Measurements from ENCODE around the gene COX17. TPM values are rescaled to one million over a fixed set of nuclear protein-coding genes. Genes with fewer than 3 reads are reported as not detected.
A peak's percentile ranks its signal among the peaks of the same experiment; 100 is the strongest.

Gene COX17
- total and polyA plus RNA-seq, 2 experiments from 2014 or later: 28.3 to 87.2 TPM

DNA sequence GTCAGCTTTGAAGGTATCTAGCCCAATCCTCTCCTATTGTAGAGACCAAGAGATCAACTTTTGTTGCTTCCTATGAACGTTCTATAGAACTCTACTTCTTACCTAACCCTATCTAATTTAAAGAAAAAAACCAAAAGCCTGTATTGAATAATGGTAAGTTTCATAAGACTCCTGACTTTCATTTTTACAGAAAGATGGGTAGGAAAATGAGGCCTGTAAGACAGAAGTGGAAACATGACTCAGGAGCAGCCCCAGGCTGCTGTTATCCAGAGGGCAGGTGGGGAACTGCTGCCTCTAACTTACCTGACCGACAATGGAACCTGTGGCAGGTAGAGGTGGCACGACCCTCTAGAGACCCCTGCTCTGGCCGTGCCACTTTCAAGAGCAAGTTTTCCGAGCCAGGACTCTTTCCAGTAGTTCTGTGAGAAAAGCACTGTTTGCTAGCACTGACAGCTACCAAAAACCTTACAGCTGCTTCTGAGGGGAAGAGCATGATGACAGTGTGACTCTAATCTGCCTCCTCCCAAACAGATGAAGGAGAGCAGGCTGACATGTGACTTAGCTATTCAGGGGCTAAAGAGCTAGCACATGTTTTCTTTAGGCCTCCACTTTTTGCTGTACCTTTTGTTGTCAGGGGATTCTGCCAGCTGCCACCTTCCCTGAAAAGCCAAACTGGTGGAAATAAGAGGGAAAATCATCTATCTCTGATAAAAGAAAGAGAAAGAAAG is 34.3 kb downstream of the COX17 start:
- no peak for DNase-seq (ENCODE audit: low spot score)
- no peak overlapping the region for H3K4me2 ChIP-seq

DNA sequence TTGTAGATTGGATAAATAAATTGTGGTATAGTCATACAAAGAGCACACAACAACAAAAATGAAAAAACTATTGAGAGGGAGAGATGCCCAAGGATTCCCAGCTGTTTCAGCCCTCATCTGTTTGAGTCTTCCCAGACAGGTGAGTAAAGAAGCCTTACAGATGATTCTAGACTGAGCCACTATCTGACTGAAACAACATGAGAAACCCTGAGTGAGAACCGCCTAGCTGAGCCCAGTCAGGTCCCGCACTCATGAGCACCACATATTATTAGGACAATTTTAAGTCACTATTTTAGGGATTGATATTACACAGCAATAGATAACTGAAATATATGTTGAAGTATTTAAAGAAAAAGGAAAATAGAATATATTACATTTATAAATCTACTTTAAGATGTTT is 35.8 kb downstream of the COX17 start:
- Histone ChIP-seq H4K20me1 (ENCODE audit: insufficient read depth, poor library complexity, severe bottlenecking) (no peaks in the 10 kb centered on the region), H3K4me1 (ENCODE audit: insufficient read depth) (no peaks in the 10 kb centered on the region), H3K36me3 (replicated peaks; ENCODE audit: insufficient read depth, low read depth) (no peaks in the 10 kb centered on the region), H3K4me3 (no peak overlapping the region), H3K9me3 (ENCODE audit: low read depth) (no peaks in the 10 kb centered on the region), H3K9me2 (replicated peaks; ENCODE audit: insufficient read depth) (no peaks in the 10 kb centered on the region), H3K4me2 (no peak overlapping the region), H2AFZ (no peak overlapping the region), H3K27ac (no peak overlapping the region), H3K27me3 (no peaks in the 10 kb centered on the region), H3K79me2 (no peaks in the 10 kb centered on the region)
- 100% methylated on average over 2 of the region's 2 CpGs for WGBS (ENCODE audit: low lambda C conversion rate, missing lambda C conversion rate)
- no peak for DNase-seq (ENCODE audit: low spot score)
- TF ChIP-seq, protein P1, sequence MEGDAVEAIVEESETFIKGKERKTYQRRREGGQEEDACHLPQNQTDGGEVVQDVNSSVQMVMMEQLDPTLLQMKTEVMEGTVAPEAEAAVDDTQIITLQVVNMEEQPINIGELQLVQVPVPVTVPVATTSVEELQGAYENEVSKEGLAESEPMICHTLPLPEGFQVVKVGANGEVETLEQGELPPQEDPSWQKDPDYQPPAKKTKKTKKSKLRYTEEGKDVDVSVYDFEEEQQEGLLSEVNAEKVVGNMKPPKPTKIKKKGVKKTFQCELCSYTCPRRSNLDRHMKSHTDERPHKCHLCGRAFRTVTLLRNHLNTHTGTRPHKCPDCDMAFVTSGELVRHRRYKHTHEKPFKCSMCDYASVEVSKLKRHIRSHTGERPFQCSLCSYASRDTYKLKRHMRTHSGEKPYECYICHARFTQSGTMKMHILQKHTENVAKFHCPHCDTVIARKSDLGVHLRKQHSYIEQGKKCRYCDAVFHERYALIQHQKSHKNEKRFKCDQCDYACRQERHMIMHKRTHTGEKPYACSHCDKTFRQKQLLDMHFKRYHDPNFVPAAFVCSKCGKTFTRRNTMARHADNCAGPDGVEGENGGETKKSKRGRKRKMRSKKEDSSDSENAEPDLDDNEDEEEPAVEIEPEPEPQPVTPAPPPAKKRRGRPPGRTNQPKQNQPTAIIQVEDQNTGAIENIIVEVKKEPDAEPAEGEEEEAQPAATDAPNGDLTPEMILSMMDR (IDR thresholded peaks at IDR 0.05; ENCODE audit: poor library complexity): no peak
- no peak for TF ChIP-seq EZH2phosphoT487 (IDR thresholded peaks at IDR 0.05; ENCODE audit: low read depth, severe bottlenecking, unreplicated experiment)
- no peak for TF ChIP-seq EZH2 (IDR thresholded peaks at IDR 0.05; ENCODE audit: borderline replicate concordance)

More for the DNA sequence above, 34.3 kb downstream of the COX17 start:
- no peaks in the 10 kb centered on the region for H3K9me2 ChIP-seq (replicated peaks; ENCODE audit: insufficient read depth)
- no peaks in the 10 kb centered on the region for H3K79me2 ChIP-seq
- no peak overlapping the region for H3K4me3 ChIP-seq
- H3K9me3 ChIP-seq (ENCODE audit: low read depth): no peaks in the 10 kb centered on the region
- H2AFZ ChIP-seq: no peak overlapping the region
- 69% methylated on average over 5 of the region's 5 CpGs for WGBS (ENCODE audit: low lambda C conversion rate, missing lambda C conversion rate)
- H3K36me3 ChIP-seq (replicated peaks; ENCODE audit: insufficient read depth, low read depth): no peaks in the 10 kb centered on the region
- TF ChIP-seq, protein P1 (IDR thresholded peaks at IDR 0.05; ENCODE audit: poor library complexity): no peak
- TF ChIP-seq EZH2 (IDR thresholded peaks at IDR 0.05; ENCODE audit: borderline replicate concordance) (no peak), EZH2phosphoT487 (IDR thresholded peaks at IDR 0.05; ENCODE audit: low read depth, severe bottlenecking, unreplicated experiment) (no peak)
- H3K4me1 ChIP-seq (ENCODE audit: insufficient read depth): no peaks in the 10 kb centered on the region
- H4K20me1 ChIP-seq (ENCODE audit: insufficient read depth, poor library complexity, severe bottlenecking): no peaks in the 10 kb centered on the region
- peak overlapping the region; percentile 12 for H3K27ac ChIP-seq
- no peaks in the 10 kb centered on the region for H3K27me3 ChIP-seq

DNA sequence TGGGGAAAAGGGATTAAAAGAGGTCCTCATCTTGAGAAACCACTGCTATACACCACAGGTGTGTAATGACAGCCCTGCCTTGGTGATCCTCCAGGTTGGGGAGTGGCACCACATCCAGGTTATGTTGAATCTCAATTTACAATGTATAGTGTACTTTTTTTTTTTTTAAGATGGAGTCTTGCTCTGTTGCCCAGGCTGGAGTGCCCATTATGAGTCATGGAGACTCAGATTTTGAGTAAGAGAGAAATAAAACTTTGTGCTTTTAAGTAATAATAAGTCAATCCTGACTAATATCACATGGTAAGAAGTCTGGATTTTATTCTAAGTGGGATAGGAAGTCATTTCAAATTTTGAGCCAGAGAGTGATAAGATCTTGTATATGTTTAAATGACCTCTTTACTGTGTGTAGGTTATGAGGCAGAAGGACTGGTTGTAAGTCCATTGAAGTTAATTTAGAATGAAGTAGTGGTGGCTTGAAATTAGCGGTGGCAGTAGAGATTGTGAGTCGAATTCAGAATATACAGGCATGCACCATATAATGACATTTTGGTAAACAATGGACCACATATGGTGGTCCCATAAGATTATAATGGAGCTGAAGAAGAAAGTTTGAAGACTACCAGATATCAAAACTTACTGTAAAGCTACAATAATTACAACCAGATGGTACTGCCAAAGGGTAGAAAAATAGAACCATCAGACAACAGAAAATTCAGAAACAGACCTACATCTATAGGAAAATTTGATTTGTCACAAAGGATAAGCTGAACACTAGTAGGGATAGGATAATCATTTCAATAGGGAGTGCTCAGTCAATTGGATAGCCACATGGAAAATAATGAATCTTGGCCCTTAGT is 37.5 kb downstream of the COX17 start:
- WGBS (ENCODE audit: low lambda C conversion rate, missing lambda C conversion rate): 69% methylated on average over 2 of the region's 2 CpGs
- Histone ChIP-seq H3K4me1 (ENCODE audit: insufficient read depth) (no peaks in the 10 kb centered on the region), H3K27ac (peak overlapping the region; percentile 71)

More for the DNA sequence above, 37.5 kb downstream of the COX17 start:
- TF ChIP-seq, protein P1 (IDR thresholded peaks at IDR 0.05; ENCODE audit: poor library complexity): no peak
- TF ChIP-seq EZH2phosphoT487 (IDR thresholded peaks at IDR 0.05; ENCODE audit: low read depth, severe bottlenecking, unreplicated experiment) (no peak), EZH2 (IDR thresholded peaks at IDR 0.05; ENCODE audit: borderline replicate concordance) (no peak)
- Histone ChIP-seq H3K9me2 (replicated peaks; ENCODE audit: insufficient read depth) (no peaks in the 10 kb centered on the region), H3K4me3 (no peak overlapping the region), H4K20me1 (ENCODE audit: insufficient read depth, poor library complexity, severe bottlenecking) (no peaks in the 10 kb centered on the region), H3K9me3 (ENCODE audit: low read depth) (no peaks in the 10 kb centered on the region), H3K4me2 (no peak overlapping the region), H2AFZ (no peak overlapping the region), H3K36me3 (replicated peaks; ENCODE audit: insufficient read depth, low read depth) (no peaks in the 10 kb centered on the region), H3K27me3 (no peaks in the 10 kb centered on the region), H3K79me2 (no peaks in the 10 kb centered on the region)
- no peak for DNase-seq (ENCODE audit: low spot score)
